ENCODE measurements around the gene CD160.
"Not testable (repeated sequence)": the region's sequence is repeated elsewhere in the genome, so short reads cannot be mapped to it uniquely, and the experiment has no call there.

CD160 gene, protein sequence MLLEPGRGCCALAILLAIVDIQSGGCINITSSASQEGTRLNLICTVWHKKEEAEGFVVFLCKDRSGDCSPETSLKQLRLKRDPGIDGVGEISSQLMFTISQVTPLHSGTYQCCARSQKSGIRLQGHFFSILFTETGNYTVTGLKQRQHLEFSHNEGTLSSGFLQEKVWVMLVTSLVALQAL

DNA sequence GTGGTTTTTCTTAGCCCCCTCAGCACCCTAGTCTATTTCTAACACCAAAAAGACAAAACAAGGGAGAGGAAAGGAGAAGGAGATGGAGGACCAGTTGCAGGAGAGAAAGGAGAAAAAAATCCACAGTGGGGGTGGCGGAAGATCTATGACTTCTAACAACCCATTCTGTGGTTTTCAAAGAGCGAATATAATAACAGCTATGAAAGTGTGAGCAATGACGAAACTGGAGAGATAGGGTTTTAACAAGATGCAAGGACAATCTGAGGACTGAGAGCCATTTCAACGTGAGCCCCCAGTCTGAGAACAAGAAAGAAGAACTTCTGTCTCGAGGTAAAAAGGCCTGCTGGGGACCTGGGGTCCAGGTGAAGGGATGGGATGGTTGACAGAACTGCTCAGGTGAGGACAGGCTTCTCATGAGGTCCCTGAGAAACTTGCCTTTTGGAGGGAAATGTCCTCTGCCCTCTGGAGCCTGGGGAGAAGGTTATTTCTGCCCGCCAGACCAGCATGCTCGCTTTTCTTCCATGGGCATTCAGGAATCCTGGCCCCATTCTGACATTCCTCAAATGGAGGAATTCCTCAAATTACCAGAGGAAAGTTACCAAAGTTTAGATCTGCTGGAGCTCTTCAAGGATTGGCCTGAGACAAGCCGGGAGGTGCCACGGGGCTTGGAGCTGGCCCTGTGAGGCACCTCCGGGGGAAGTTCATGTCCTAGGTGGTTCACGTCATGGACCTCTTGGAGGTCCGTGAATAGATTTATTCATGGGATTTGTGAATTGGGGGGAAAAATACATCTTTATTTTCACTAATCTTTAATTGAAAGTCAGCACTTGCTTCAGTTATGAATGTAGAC lies at the start of gene CD160:
Gene CD160, plus strand, starts transcription at position 270 of the 850 bp plus-strand sequence. CDS start 8,829 bp downstream, outside the sequence.
- DNase-seq, result no peak

DNA sequence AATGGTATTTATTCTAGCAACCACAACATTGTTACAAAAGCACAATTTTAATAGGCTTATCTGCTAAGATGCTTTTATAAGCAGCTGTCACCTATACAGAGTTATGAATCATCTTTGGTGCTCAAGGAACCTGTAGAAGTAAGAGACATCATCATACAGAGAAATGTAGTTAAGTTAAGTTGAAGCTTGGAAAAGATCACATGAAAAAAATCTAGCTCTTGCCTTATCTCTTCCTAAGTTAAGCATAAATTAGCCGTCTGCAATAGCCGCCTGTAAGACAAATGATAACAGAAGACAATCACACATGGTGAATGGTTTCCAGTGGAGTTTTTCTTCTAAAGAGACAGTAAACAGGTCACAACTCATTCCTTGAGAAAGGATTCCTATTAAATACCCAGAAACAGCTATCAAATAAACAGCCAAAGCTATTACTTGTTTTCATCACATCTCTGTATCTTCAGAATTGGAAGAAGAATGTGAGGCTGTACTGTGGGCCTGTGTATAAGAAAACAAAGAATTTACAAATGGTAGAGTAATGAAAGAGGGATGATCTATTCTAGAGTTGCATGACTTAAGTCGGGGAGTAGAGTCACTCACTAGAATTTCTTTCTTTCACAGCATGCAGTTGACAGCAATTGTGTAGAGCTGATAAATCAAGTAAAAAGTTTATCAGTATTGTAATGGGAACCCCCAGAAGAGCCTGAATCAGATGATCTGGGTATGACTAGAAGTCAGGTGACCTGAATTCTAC lies 48.1 kb upstream of the CD160 start:
- DNase-seq, result not testable (repeated sequence)

DNA sequence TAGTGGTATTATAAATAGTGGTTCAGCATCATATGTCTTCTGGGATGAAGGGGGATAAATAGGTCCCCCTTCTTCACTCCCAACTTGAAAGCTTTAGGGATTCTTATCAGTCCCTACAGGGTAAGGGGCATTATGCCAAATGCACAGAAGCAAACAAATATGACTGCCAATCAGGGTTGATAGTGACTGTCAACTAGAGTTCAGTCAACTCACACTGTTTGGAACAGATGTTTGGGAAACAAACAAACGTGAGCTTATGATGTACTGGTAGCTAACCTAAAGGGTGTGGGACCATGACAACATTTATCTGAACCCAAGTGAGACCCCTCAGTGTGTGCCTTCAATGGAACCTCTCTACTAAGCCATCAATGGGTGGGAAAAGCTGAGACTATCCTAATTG lies 46.1 kb upstream of the CD160 start:
- DNase-seq, result not testable (repeated sequence)

DNA sequence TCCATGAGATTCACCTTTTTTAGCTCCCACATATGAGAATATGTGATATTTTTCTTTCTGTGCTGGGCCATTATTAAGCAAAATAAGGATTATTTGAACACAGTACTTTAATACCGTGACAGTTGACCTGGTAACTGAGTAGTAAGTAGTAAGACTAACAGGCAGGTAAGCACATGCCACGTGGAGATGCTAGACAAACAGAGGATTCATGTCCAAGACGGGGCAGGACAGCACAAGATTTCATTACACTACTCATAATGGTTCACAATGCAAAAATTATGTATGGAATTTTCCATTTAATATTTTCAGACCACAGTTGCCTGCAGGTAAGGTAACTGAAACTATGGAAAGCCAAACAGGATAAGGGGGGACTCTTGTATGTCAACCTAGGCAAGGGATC lies 34.4 kb upstream of the CD160 start:
- DNase-seq, result not testable (repeated sequence)

DNA sequence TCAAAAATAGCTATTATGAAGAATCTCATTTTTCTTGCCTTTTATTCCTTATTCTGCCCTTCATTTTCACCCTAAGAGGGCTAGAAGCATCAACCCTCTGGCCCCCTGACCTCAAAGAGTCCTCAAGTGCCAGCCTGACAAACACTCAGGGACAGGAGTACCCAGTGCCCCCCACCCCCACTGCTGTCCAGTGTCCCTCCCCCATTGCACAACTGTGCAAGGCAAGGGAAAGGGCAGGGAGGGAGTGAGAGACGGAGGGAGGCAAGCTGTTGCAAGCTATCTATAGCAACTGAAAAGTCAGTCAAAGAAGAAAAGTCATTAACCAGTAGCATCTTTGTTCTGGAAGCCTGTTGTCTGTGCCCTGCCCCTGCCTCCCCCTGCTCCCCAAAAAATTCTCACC lies 33.2 kb upstream of the CD160 start:
- not testable (repeated sequence) for DNase-seq

DNA sequence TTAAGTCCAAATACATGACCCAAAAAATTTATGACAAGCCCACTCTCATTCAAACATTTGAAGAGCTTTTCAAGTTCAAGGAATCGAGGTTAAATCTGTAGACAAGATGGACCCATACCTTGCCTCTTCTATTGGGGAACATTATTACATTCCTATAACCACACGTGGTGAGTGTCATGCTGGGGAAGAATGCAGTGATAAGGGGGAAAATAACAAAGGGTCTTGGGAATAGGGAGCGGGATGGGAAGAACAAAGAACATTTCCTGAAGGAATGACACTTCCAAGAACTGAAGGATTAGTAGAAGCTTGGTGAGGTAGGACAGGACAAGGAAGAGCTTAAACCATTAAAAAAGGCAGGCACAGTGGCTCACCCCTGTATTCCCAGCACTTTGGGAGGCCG lies 31.0 kb upstream of the CD160 start:
- no peak for DNase-seq

DNA sequence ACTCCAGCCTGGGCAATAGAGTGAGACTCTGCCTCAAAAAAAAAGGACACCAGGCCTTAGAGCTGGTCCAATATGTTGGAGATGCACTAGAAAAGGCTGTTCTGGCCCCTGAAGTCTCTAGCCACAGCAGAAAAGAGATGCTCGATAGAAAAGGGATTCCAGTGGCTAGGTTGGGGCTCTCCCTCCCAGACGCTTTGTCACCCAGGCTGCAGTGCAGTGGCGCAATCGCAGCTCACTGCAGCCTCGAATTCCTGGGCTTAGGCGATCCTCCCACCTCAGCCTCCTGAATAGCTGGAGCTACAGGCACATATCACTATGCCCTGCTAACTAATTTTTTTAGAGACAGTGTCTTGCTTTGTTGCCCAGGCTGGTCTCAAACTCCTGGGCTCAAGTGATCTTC lies 30.4 kb upstream of the CD160 start:
- no peak for DNase-seq

DNA sequence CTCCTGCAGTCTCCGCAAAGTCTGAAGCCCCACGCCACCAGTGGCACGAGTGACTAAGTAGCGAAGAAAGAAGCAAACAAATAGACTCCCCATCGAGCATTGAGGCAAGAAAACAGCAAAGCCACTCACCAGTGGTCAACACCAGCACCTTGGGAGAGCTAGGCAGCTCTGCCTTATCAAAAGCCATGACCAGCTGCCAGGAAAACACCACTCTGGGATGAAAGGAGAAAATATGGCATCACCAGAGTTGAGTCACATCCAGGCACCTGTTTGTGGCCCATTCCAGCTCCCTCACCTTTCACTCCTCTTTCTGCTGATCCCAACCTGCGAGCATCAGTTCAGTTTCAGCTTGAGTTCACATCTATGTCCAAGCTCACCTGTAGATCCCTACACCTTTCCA lies 29.4 kb upstream of the CD160 start:
- DNase-seq, result no peak

DNA sequence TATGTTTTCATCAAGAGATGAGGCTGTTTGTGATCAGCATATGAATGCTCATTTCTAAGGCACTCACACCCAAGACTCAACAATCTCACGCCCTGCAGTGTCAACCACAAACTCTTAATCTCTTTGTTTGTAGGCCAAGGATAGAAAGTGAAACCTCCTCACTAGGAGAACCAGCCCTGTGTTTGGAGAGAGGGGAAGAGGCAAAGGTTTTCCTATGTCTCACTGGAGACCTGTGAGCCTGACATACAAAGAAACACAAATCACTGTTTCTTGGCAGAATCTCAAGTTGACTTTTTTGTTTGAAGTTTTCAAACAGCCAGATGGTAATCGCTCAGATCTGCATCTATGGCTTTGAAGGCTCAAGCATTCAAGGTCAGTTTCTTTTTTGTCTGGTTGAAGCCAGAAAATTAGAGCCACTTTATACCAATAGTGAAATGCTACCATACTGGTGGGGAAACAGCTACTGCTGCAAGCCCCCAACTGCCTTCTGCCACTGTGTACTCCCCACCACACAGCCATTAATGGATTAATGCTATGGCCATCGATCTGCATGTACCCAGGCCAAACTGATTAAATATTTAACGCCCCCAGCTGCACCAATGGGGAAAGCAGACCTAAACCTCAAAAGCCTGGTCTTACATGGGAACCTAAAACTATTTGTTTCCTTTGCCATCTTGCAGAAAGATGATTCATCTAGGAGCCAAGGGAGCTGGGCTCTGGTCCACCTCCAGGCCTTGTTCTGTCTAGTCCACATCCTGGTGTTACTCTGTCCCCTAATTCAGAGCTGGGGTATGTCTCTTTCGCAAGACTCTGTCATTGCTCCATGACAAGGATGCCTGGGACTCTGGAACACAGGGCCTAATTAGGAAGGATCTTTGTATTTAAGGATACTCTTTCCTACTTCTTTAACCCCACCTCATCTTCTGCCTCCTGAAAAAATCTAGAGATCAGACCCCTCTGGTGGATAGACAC lies 28.4 kb upstream of the CD160 start:
- DNase-seq, result no peak

DNA sequence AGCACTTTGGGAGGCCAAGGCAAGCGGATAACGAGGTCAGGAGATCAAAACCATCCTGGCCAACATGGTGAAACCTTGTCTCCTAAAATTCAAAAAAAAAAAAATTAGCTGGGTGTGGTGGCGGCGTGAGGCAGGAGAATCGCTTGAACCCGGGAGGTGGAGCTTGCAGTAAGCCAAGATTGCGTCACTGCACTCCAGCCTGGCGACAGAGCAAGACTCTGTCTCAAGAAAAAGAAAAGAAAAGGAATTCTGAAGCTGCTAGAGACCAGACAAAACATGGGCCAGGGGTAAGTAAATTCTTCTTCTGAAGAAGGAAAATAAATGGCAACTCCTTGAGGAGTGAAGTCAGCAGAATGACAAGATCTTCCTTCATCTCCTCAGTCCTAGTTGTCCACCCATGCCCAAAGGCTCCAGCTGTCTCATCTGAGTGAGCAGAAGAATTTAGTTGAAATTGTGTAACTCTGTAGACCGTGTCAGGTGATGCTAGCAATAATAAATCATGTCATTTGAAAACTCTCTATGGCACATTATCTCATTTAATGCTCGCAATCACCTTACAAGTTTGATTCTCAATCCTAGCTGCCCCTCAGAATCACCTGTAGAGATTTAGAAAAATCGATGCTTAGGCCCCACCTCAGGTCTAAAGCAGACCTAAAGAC lies 26.4 kb upstream of the CD160 start:
- no peak for DNase-seq

DNA sequence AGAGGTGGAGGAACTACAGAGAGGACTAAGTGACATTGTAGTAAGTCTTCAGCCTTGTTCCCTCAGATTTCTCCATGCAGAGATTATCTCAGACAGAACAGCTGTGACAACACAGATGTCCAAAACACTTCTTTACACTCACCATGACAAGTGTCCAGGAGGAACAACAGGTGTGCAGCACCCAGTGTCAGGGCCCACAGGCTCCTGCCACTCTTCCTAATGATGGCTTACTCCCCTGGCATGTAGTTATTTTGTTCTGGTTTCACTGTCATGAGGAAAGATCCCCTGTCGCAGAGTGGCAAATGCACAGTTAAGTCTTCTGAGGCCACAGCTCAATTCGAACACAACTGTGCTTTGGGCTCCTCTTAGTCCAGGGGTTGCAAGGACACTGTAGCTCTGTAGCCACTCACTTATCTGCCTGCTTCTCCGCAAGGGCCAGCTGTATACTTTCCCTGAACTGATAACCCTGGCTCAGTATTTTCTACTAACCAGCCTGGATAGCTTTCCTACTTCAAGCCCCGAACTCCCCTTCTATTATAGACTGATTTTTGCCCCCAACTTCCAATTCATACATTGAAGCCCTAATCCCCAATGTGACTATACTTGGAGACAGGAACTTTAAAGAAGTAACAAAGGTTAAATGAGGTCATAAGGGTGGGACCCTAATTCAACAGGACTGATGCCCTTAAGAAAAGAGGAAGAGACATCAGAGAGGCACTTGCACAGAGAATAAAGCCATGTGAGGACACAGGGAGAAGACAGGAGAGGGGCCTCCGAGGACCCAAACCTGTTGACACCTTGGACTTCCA lies 23.3 kb upstream of the CD160 start:
- DNase-seq, result no peak

DNA sequence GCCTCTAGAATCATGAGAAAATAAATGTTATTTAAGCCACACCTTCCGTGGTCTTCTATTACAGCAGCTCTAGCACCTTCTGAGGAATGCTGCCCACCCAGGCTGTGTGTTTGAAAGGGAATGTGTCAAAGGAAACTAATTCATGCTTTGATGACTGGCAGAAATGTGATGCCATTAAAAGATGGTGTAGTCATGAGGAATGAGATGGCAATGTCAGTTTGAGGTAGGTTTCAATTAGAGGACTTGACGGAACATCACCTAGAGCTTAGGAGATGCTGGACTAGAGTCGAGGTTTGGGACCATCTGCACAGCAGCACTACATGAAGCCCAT lies 22.7 kb upstream of the CD160 start:
- DNase-seq, result no peak

DNA sequence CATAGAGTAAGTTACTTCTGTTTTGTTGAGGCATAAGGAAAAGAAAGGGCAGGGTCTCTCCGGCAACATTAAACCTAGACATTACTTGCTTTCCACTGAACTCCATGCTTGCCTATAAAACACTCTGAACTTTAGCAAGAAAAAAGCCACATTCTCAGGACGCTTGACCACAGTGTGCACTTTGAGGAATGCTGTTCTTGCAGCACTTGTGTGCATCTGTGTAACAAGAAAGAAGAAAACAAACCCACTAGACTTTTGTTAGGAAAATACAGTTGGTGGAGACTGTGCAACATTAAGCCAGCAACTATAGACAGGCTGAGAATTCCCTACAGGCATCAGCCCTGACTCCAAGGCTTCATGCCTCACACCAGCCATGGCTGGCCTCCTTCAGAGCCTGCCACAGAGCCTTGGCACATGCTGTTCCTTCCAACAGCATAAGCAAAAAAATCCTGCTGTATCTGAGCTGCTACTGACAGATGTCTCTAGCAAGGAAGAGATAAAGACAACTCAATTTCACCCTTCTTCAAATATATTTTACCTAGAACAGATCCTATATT lies 17.9 kb upstream of the CD160 start:
- no peak for DNase-seq

DNA sequence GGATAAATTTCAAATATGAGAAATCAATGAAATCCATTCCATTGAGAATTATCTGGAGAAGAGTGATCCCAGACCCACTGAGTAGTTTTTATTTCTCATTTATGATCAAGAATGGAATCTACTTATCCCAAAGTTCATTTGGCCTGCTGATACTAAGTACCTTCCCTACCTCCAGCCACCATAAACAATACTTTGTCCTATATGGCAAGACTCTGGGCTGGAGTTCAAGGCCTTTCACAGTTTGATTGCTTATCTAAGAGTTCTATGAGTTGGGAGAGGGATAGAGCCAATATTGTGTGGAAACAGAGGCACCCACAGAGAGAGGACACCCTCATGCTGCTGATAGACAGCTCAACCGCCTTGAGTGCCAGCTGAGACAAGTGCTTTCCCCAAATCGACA lies 17.2 kb upstream of the CD160 start:
- no peak for DNase-seq

DNA sequence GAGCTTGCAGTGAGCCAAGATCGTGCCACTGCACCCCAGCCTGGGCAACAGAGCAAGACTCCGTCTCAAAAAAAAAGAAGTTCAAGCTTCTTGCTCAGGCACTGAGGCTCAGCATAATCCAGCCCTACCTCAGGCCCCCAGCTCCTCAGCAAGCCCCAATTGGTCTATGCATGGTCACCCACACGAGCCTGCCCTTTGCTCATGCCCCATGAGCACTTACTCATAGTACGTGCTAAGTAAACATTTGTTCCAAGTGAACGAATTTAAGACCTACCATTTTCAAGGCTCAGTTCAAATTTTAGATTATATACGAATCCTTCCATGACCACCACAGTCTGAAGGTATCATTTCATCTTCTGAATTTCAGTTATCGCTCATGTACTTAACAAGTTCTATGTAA lies 16.5 kb upstream of the CD160 start:
- no peak for DNase-seq

DNA sequence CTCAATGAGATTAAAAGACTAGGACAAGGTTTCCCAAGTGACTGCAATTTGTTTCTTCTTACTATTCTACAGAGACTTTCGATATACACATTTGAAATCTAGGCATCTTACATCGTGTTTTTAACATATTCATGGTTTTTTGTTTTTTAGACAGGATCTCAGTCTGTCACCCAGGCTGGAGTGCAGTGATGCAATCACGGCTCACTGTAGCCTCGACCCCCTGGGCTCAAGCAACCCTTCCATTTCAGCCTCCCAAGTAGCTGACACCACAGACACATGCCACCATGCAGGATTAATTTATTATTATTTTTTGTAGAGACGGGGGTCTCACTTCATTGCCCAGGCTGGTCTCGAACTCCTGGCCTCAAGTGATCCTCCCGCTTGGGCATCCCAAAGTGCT lies 13.7 kb upstream of the CD160 start:
- no peak for DNase-seq

DNA sequence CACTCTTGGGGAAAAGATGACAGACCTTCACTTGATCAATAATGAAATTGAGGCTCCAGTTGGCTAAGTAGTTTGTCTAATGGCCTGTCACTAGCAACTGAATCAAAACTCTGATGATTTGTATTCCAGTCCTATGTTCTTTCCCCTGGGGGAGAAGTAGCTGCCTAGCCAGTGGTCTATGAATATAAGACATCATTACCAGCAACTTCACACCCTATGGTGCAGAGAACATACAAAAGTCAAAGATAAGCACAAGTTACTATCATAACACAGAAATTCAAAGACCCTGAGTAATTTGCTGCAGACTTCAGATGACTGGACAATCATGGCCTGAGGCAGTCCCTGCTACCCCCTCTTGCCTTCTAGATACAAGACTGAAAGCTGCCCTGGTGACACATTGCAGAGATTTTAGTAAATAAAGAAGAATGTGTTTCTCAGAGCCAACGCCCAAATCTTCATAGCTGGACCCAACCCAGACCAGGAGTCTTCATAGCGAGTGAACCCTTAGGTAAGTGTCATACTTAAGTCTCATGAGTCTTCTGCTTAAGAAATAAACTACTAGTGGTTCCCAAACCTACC lies 13.1 kb upstream of the CD160 start:
- DNase-seq, result no peak

DNA sequence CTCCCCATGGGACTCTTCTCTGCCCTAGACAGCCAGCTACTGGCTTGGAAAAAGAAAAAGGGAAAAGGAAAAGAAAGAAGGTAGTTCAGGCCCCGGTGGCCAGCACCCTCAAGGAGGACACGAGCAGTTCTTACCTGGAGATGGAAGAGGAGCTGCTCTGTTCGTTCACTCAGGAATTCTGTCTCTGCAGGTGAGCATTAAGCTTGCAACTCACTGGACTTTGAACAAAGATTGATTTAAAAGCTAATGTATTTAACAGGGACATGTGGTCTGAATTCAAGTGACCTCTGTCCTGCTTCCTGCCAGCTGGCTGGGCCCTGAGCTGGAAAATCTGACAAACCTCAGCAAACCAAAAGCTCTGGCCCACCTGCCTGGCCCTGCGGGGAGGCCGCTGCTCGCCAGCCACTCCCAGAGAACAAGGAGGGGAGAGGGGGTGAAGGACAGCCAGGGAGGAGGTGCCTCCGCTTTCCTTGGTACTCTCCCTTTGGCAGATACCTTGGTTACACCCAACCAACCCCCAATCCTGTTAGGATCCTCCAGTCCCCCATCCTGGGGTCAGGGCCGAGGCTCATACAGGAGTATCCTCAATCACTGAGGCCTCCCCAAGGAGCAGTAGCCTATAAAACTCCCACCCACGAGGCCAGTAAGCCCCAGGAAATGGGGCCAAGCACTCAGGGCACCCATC lies 12.0 kb upstream of the CD160 start, which contains the start of gene PDZK1:
Gene PDZK1, minus strand, starts transcription at position 186 of the 685 bp plus-strand sequence. CDS start 19,347 bp downstream, outside the sequence.
- no peak for DNase-seq

DNA sequence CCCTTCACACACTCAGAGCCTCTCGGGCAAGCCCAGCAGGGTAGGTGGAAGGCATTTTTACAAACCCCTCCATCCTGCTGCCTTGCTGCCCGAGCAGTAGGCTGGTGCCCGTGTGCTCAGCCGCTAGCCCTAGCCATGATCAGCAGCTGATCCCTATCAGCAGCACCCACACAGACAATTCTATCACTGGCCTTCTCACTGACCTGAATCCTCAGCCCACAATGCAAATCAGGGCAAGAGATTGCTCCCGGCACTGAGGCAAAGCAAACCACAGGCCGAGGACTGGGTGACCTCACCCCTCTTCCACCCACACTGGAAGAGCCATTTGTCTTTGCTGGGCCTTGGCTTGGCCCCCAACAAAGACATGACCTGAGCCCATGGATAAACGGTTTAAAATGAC lies 11.2 kb upstream of the CD160 start:
- no peak for DNase-seq

All from activated CD4-positive, alpha-beta T cell treated with anti-CD3 and anti-CD28 coated beads for 1 hour (primary cell).